MM.1S (cell line): Measurements from ENCODE around the gene TDRD5.

Experiments
- DNase-seq: peaks from one replicate; pipeline ENCODE4 v3.0.0-alpha.2; 2015
- H2AFZ ChIP-seq: fragments of 300-600 bp; sonication (generic); 2 replicates; pipeline ENCODE4 v1.6.0; 2016; ENCODE audit warnings: antibody characterized with exemption, low read length
- H3F3A ChIP-seq: fragments of 300-600 bp; sonication (generic); 2 replicates; pipeline ENCODE4 v1.6.1; 2016; ENCODE audit warnings: mild to moderate bottlenecking, antibody characterized with exemption, low read length, moderate library complexity, mixed read lengths; ENCODE audit not compliant: insufficient read depth
- H3K27ac ChIP-seq: fragments of 300-600 bp; sonication (generic); 2 replicates; pipeline ENCODE4 v1.5.1; 2016; ENCODE audit warnings: mild to moderate bottlenecking, low read length
- H3K27me3 ChIP-seq: fragments of 300-600 bp; sonication (generic); replicated peaks from 2 replicates; pipeline ENCODE4 v1.6.0; 2016; ENCODE audit warnings: low read length; ENCODE audit not compliant: insufficient read depth
- H3K36me3 ChIP-seq: fragments of 300-600 bp; sonication (generic); replicated peaks from 2 replicates; pipeline ENCODE4 v1.6.1; 2016; ENCODE audit warnings: mild to moderate bottlenecking, low read length, mixed read lengths; ENCODE audit not compliant: insufficient read depth
- H3K4me1 ChIP-seq: fragments of 300-600 bp; sonication (generic); 2 replicates; pipeline ENCODE4 v1.6.1; 2016; ENCODE audit warnings: low read length, mixed read lengths
- H3K4me2 ChIP-seq: fragments of 300-600 bp; sonication (generic); 2 replicates; pipeline ENCODE4 v1.6.0; 2016; ENCODE audit warnings: low read depth, low read length
- H3K4me3 ChIP-seq: fragments of 300-600 bp; sonication (generic); 2 replicates; pipeline ENCODE4 v1.5.1; 2016; ENCODE audit warnings: low read length, mixed read lengths
- H3K79me2 ChIP-seq: fragments of 300-600 bp; sonication (generic); 2 replicates; pipeline ENCODE4 v1.6.1; 2016; ENCODE audit warnings: mixed run types, low read length, mixed read lengths
- H3K9ac ChIP-seq: fragments of 300-600 bp; sonication (generic); 2 replicates; pipeline ENCODE4 v1.6.1; 2016; ENCODE audit warnings: low read length, mixed read lengths
- H3K9me2 ChIP-seq: fragments of 300-600 bp; sonication (generic); replicated peaks from 2 replicates; pipeline ENCODE4 v1.6.1; 2016; ENCODE audit warnings: mild to moderate bottlenecking, low read length, mixed read lengths; ENCODE audit not compliant: insufficient read depth
- H3K9me3 ChIP-seq: fragments of 300-600 bp; sonication (generic); replicated peaks from 2 replicates; pipeline ENCODE4 v1.6.1; 2016; ENCODE audit warnings: mild to moderate bottlenecking, low read length, mixed read lengths; ENCODE audit not compliant: insufficient read depth
- H4K20me1 ChIP-seq: fragments of 300-600 bp; sonication (generic); 2 replicates; pipeline ENCODE4 v1.6.1; 2016; ENCODE audit warnings: mild to moderate bottlenecking, low read length, moderate library complexity, mixed read lengths; ENCODE audit not compliant: insufficient read depth
- CTCF ChIP-seq: fragments of 300-600 bp; sonication (generic); IDR thresholded peaks from 2 replicates; pipeline ENCODE4 v1.5.1; 2016; ENCODE audit warnings: antibody characterized with exemption, low read length, mixed read lengths
- EZH2 ChIP-seq: fragments of 300-600 bp; sonication (generic); optimal IDR thresholded peaks from 2 replicates; pipeline ENCODE3; 2017; ENCODE audit warnings: low read depth, mild to moderate bottlenecking, antibody characterized with exemption, low read length, mixed read lengths
- EZH2phosphoT487 ChIP-seq: fragments of 300-600 bp; sonication (generic); IDR thresholded peaks from 2 replicates; pipeline ENCODE4 v1.6.1; 2018; ENCODE audit warnings: antibody characterized with exemption, low read length

The TDRD5 gene

GRCh38 chr1:179612361-179612760 is 20.7 kb downstream of the TDRD5 start:
- no peaks in the 10 kb centered on the region for H4K20me1 ChIP-seq

DNA sequence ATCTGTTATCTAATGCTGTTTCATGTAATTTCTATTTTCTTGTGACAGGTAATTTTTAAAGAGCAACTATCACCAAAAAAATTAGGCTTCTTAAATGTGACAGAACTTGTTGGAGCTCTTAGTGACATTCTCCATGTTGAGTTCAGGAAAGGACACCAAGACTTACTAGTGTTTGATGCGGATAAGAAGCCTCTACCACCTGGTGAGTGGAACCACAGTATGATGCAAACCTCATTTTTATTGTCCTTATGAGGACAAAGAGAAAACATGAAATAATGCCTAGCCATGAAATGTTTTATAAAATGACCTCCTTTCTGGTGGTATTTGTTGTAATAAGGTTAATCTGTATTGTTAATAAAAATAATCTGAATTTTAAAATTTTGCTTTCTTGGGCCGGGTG is 39.1 kb downstream of the TDRD5 start:
- Histone ChIP-seq H3F3A (peaks cover 6% of the 10 kb centered on the region; the same call in 1 of the 2 replicates), H3K36me3 (no peaks in the 10 kb centered on the region), H3K79me2 (no peaks in the 10 kb centered on the region), H3K4me1 (peaks cover 10% of the 10 kb centered on the region), H4K20me1 (no peaks in the 10 kb centered on the region), H3K27me3 (no peaks in the 10 kb centered on the region; the same call in 1 of the 2 replicates), H3K4me2 (no peak overlapping the region), H3K9ac (no peak overlapping the region), H3K9me3 (no peaks in the 10 kb centered on the region), H3K4me3 (no peak overlapping the region), H2AFZ (no peak overlapping the region), H3K27ac (no peak overlapping the region), H3K9me2 (no peaks in the 10 kb centered on the region)
- DNase-seq, result no peak
- TF ChIP-seq CTCF (no peak), EZH2phosphoT487 (no peak), EZH2 (no peak)

More at GRCh38 chr1:179612361-179612760, 20.7 kb downstream of the TDRD5 start:
- no peak overlapping the region for H3K9ac ChIP-seq
- peaks cover 35% of the 10 kb centered on the region for H3K4me1 ChIP-seq
- 0 out of 2 replicates have a peak overlapping the region, but pooled peaks have one; percentile 5 for H3K4me2 ChIP-seq
- TF ChIP-seq EZH2 (no peak), EZH2phosphoT487 (no peak), CTCF (no peak)
- peak; percentile 55 for DNase-seq
- no peaks in the 10 kb centered on the region for H3K27me3 ChIP-seq
- no peaks in the 10 kb centered on the region for H3K79me2 ChIP-seq
- H3K4me3 ChIP-seq, result no peak overlapping the region
- no peaks in the 10 kb centered on the region for H3K9me3 ChIP-seq
- H3K27ac ChIP-seq, result peak overlapping the region; percentile 4; the same call in 1 of the 2 replicates
- H3K36me3 ChIP-seq, result no peaks in the 10 kb centered on the region
- peaks cover 4% of the 10 kb centered on the region; the same call in 1 of the 2 replicates for H3F3A ChIP-seq
- H3K9me2 ChIP-seq, result no peaks in the 10 kb centered on the region
- no peak overlapping the region for H2AFZ ChIP-seq

DNA sequence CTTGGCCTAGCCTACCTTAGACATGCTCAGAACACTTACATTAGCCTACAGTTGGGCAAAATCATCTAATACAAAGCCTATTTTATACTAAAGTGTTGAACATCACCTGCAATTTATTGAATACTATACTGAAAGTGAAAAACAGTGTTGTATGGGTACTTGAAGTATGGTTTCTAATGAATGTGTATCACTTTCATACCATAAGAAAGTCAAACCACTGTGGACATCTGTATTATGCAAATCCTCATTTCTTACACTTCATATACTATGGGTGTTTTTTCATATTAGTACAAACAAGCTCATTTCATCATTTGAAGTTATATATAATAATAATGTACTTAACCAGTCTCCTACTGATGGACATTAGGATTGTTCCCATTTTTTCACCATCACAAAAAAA is 41.2 kb downstream of the TDRD5 start:
- no peaks in the 10 kb centered on the region for H3K9me2 ChIP-seq
- peaks cover 10% of the 10 kb centered on the region for H3K4me1 ChIP-seq
- H3K4me2 ChIP-seq, result peak overlapping the region; percentile 11
- H3K9me3 ChIP-seq, result no peaks in the 10 kb centered on the region
- no peak overlapping the region for H3K4me3 ChIP-seq
- no peaks in the 10 kb centered on the region for H3K79me2 ChIP-seq
- no peaks in the 10 kb centered on the region; the same call in 1 of the 2 replicates for H3K27me3 ChIP-seq
- H3K36me3 ChIP-seq, result no peaks in the 10 kb centered on the region
- TF ChIP-seq EZH2phosphoT487 (no peak), EZH2 (no peak), CTCF (no peak)
- H4K20me1 ChIP-seq, result no peaks in the 10 kb centered on the region
- no peak overlapping the region for H2AFZ ChIP-seq
- H3F3A ChIP-seq, result peaks cover 6% of the 10 kb centered on the region; the same call in 1 of the 2 replicates
- DNase-seq, result peak; percentile 80
- H3K9ac ChIP-seq, result no peak overlapping the region
- H3K27ac ChIP-seq, result no peak overlapping the region
